ENCODE results near the gene CRYL1.

Gene CRYL1

GRCh38 chr13:20442798-20443381 lies 82.8 kb downstream of the CRYL1 start:
- Histone ChIP-seq H3K79me2 (ENCODE audit: low read length) (no peaks in the 10 kb centered on the region), H2AFZ (ENCODE audit: low read length) (no peak overlapping the region), H3K4me2 (ENCODE audit: low read depth, low read length) (no peak overlapping the region), H3K4me1 (ENCODE audit: low read length) (no peaks in the 10 kb centered on the region), H3K36me3 (replicated peaks; ENCODE audit: insufficient read depth, low read length) (no peaks in the 10 kb centered on the region), H3K27me3 (replicated peaks; ENCODE audit: insufficient read depth, low read length) (no peaks in the 10 kb centered on the region), H3K9ac (ENCODE audit: low read length) (no peak overlapping the region), H3F3A (ENCODE audit: insufficient read depth, low read length) (no peaks in the 10 kb centered on the region), H3K4me3 (ENCODE audit: low read length) (no peak overlapping the region), H3K9me3 (replicated peaks; ENCODE audit: insufficient read depth, low read length) (no peaks in the 10 kb centered on the region), H3K9me2 (replicated peaks; ENCODE audit: insufficient read depth, low read length) (no peaks in the 10 kb centered on the region), H4K20me1 (ENCODE audit: insufficient read depth, low read length) (no peaks in the 10 kb centered on the region), H3K27ac (ENCODE audit: low read length) (no peak overlapping the region)
- DNase-seq: no peak
- TF ChIP-seq EZH2phosphoT487 (IDR thresholded peaks at IDR 0.05; ENCODE audit: low read length): no peak
- TF ChIP-seq EZH2 (optimal IDR thresholded peaks at IDR 0.05; ENCODE audit: low read depth, low read length): no peak
- TF ChIP-seq CTCF (IDR thresholded peaks at IDR 0.05; ENCODE audit: low read length): no peak

GRCh38 chr13:20442375-20442774 lies 83.3 kb downstream of the CRYL1 start:
- Histone ChIP-seq H3K27ac (ENCODE audit: low read length) (no peak overlapping the region), H3K4me2 (ENCODE audit: low read depth, low read length) (no peak overlapping the region)

GRCh38 chr13:20441879-20442278 lies 83.8 kb downstream of the CRYL1 start:
- Histone ChIP-seq H3K27ac (ENCODE audit: low read length) (no peak overlapping the region), H3K36me3 (replicated peaks; ENCODE audit: insufficient read depth, low read length) (no peaks in the 10 kb centered on the region), H3K79me2 (ENCODE audit: low read length) (no peaks in the 10 kb centered on the region), H3K9me2 (replicated peaks; ENCODE audit: insufficient read depth, low read length) (no peaks in the 10 kb centered on the region), H3K9me3 (replicated peaks; ENCODE audit: insufficient read depth, low read length) (no peaks in the 10 kb centered on the region), H3K4me2 (ENCODE audit: low read depth, low read length) (no peak overlapping the region), H3K9ac (ENCODE audit: low read length) (no peak overlapping the region), H3K4me1 (ENCODE audit: low read length) (no peaks in the 10 kb centered on the region), H3K27me3 (replicated peaks; ENCODE audit: insufficient read depth, low read length) (no peaks in the 10 kb centered on the region), H2AFZ (ENCODE audit: low read length) (no peak overlapping the region), H4K20me1 (ENCODE audit: insufficient read depth, low read length) (no peaks in the 10 kb centered on the region), H3F3A (ENCODE audit: insufficient read depth, low read length) (no peaks in the 10 kb centered on the region), H3K4me3 (ENCODE audit: low read length) (no peak overlapping the region)
- TF ChIP-seq CTCF (IDR thresholded peaks at IDR 0.05; ENCODE audit: low read length) (no peak), EZH2 (optimal IDR thresholded peaks at IDR 0.05; ENCODE audit: low read depth, low read length) (no peak), EZH2phosphoT487 (IDR thresholded peaks at IDR 0.05; ENCODE audit: low read length) (no peak)
- no peak for DNase-seq

More at GRCh38 chr13:20442375-20442774, 83.3 kb downstream of the CRYL1 start:
- H4K20me1 ChIP-seq (ENCODE audit: insufficient read depth, low read length): no peaks in the 10 kb centered on the region
- no peak overlapping the region for H2AFZ ChIP-seq (ENCODE audit: low read length)
- no peak overlapping the region for H3K9ac ChIP-seq (ENCODE audit: low read length)
- H3K27me3 ChIP-seq (replicated peaks; ENCODE audit: insufficient read depth, low read length): no peaks in the 10 kb centered on the region
- no peak overlapping the region for H3K4me3 ChIP-seq (ENCODE audit: low read length)
- H3F3A ChIP-seq (ENCODE audit: insufficient read depth, low read length): no peaks in the 10 kb centered on the region
- no peak for DNase-seq
- no peaks in the 10 kb centered on the region for H3K79me2 ChIP-seq (ENCODE audit: low read length)
- TF ChIP-seq EZH2phosphoT487 (IDR thresholded peaks at IDR 0.05; ENCODE audit: low read length) (no peak), CTCF (IDR thresholded peaks at IDR 0.05; ENCODE audit: low read length) (no peak), EZH2 (optimal IDR thresholded peaks at IDR 0.05; ENCODE audit: low read depth, low read length) (no peak)
- H3K36me3 ChIP-seq (replicated peaks; ENCODE audit: insufficient read depth, low read length): no peaks in the 10 kb centered on the region
- H3K9me2 ChIP-seq (replicated peaks; ENCODE audit: insufficient read depth, low read length): no peaks in the 10 kb centered on the region
- H3K9me3 ChIP-seq (replicated peaks; ENCODE audit: insufficient read depth, low read length): no peaks in the 10 kb centered on the region
- no peaks in the 10 kb centered on the region for H3K4me1 ChIP-seq (ENCODE audit: low read length)

Measured in MM.1S (cell line).